GM18507 (cell line): ENCODE measurements around the gene BDNF.

Experiments
- DNase-seq: peaks from one replicate; pipeline ENCODE4 v3.0.0; 2011; ENCODE audit warnings: low read depth; ENCODE audit not compliant: insufficient read length; ENCODE audit errors: extremely low spot score
- FAIRE-seq: peaks from 2 replicates; lab custom pipeline; 2011; peaks lifted over from hg19 to GRCh38; lab: Jason Lieb, UNC

Gene BDNF

GRCh38 chr11:27611947-27612455 is 88.3 kb downstream of the BDNF start:
- FAIRE-seq (no peak), DNase-seq (no peak)

GRCh38 chr11:27611390-27611789 is 88.9 kb downstream of the BDNF start:
- FAIRE-seq (no peak), DNase-seq (no peak)

GRCh38 chr11:27610946-27611345 is 89.3 kb downstream of the BDNF start:
- FAIRE-seq, result no peak
- DNase-seq, result no peak

- FAIRE-seq (no peak), DNase-seq (no peak)
These were observed 90.0 kb downstream of the BDNF start for GRCh38 chr11:27610280-27610679.

GRCh38 chr11:27608951-27609350 is 91.3 kb downstream of the BDNF start:
- DNase-seq (no peak), FAIRE-seq (no peak)

GRCh38 chr11:27605422-27605821 is 94.8 kb downstream of the BDNF start:
- DNase-seq (no peak), FAIRE-seq (no peak)
